NCI-H460 (cell line): ENCODE results near the gene AQR. TPM values are rescaled to one million over a fixed set of nuclear protein-coding genes. Genes with fewer than 3 reads are reported as not detected.
"Not testable (repeated sequence)": the region's sequence is repeated elsewhere in the genome, so short reads cannot be mapped to it uniquely, and the experiment has no call there.

Source experiments
- DNase-seq: peaks from one replicate; pipeline ENCODE4 v3.0.0-alpha.2; 2016; ENCODE audit warnings: low read depth; ENCODE audit errors: extremely low read depth
- total RNA-seq: library from RNA; depleted of rRNA; stranded (reverse); fragments of >200 nt; shearing (Covaris generic); gene quantifications from 2 replicates; pipeline ENCODE4 v1.2.3, GENCODE V29; 2014; rRNA removed

The AQR gene
- total RNA-seq, 1 experiment from 2014 or later = 29.9 TPM

GRCh38 chr15:34820110-34820509, 149.4 kb downstream of the AQR start:
- DNase-seq = no peak

GRCh38 chr15:34818526-34818925, 151.0 kb downstream of the AQR start:
- DNase-seq = no peak

GRCh38 chr15:34815836-34816235, 153.7 kb downstream of the AQR start:
- DNase-seq = no peak

GRCh38 chr15:34813446-34814190, 155.9 kb downstream of the AQR start:
- no peak for DNase-seq

GRCh38 chr15:34812868-34813365, 156.6 kb downstream of the AQR start:
- DNase-seq = not testable (repeated sequence)

- no peak for DNase-seq
These were observed 157.2 kb downstream of the AQR start for GRCh38 chr15:34812369-34812768.

- no peak for DNase-seq
These were observed 159.0 kb downstream of the AQR start for GRCh38 chr15:34810443-34811129.

- DNase-seq = no peak
These were observed 160.4 kb downstream of the AQR start for GRCh38 chr15:34809186-34809585.

GRCh38 chr15:34808016-34808415, 161.5 kb downstream of the AQR start:
- no peak for DNase-seq

- not testable (repeated sequence) for DNase-seq
These were observed 162.3 kb downstream of the AQR start for GRCh38 chr15:34807241-34807640.

GRCh38 chr15:34804776-34805175, 164.8 kb downstream of the AQR start:
- no peak for DNase-seq

- no peak for DNase-seq
These were observed 165.4 kb downstream of the AQR start for GRCh38 chr15:34804113-34804512.

- no peak for DNase-seq
These were observed 166.5 kb downstream of the AQR start for GRCh38 chr15:34802803-34803750.

GRCh38 chr15:34802371-34802770, 167.2 kb downstream of the AQR start:
- no peak for DNase-seq

Other genes with a start within 250 kb of the AQR start
- gene GJD2, start 214.7 kb downstream of the AQR start, total RNA-seq = not detected in 2 replicates
- 0.07 TPM in 1 of 2 replicates, not detected in the other for gene ACTC1, start 174.2 kb downstream of the AQR start, total RNA-seq
- 35.8 and 45.4 TPM in 2 replicates for gene ZNF770, start 18.5 kb upstream of the AQR start, total RNA-seq
- not detected in 2 replicates for gene NANOGP8, start 115.6 kb upstream of the AQR start, total RNA-seq